ENCODE measurements around the gene PVALEF. TPM values are rescaled to one million over a fixed set of nuclear protein-coding genes. Genes with fewer than 3 reads are reported as not detected.

Gene PVALEF
- polyA plus RNA-seq, 1 donor, result 0.34 TPM

GRCh38 chr17:81230043-81230820, 64.9 kb downstream of the PVALEF start:
- Histone ChIP-seq H3K36me3 (ENCODE audit: control insufficient read depth, insufficient read depth, low read length) (peaks cover 50% of the 10 kb centered on the region), H3K27ac (ENCODE audit: low read length) (no peak overlapping the region), H3K4me3 (ENCODE audit: low read length) (no peak overlapping the region), H3K9me3 (ENCODE audit: control insufficient read depth, low read depth, low read length) (peaks cover 2% of the 10 kb centered on the region), H3K27me3 (ENCODE audit: control insufficient read depth, insufficient read depth, low read length) (no peaks in the 10 kb centered on the region), H3K4me1 (ENCODE audit: control insufficient read depth, insufficient read depth, low read length) (no peaks in the 10 kb centered on the region)
- no CpG with 5 or more reads among the region's 26 CpGs for WGBS (ENCODE audit: insufficient coverage, low lambda C conversion rate)
- no peak for DNase-seq

- Histone ChIP-seq H3K27me3 (ENCODE audit: control insufficient read depth, insufficient read depth, low read length) (no peaks in the 10 kb centered on the region), H3K27ac (ENCODE audit: low read length) (no peak overlapping the region), H3K4me3 (ENCODE audit: low read length) (no peak overlapping the region), H3K9me3 (ENCODE audit: control insufficient read depth, low read depth, low read length) (peaks cover 2% of the 10 kb centered on the region), H3K36me3 (ENCODE audit: control insufficient read depth, insufficient read depth, low read length) (peaks cover 51% of the 10 kb centered on the region), H3K4me1 (ENCODE audit: control insufficient read depth, insufficient read depth, low read length) (no peaks in the 10 kb centered on the region)
- no peak for DNase-seq
- WGBS (ENCODE audit: insufficient coverage, low lambda C conversion rate), result no CpG with 5 or more reads among the region's 31 CpGs
These were observed 65.9 kb downstream of the PVALEF start for GRCh38 chr17:81231121-81231645.

- H3K9me3 ChIP-seq (ENCODE audit: control insufficient read depth, low read depth, low read length), result peaks cover 2% of the 10 kb centered on the region
- DNase-seq, result no peak
- H3K4me3 ChIP-seq (ENCODE audit: low read length), result no peak overlapping the region
- no peak overlapping the region for H3K27ac ChIP-seq (ENCODE audit: low read length)
- H3K4me1 ChIP-seq (ENCODE audit: control insufficient read depth, insufficient read depth, low read length), result peaks cover 1% of the 10 kb centered on the region
- WGBS (ENCODE audit: insufficient coverage, low lambda C conversion rate), result no CpG with 5 or more reads among the region's 43 CpGs
- peaks cover 52% of the 10 kb centered on the region for H3K36me3 ChIP-seq (ENCODE audit: control insufficient read depth, insufficient read depth, low read length)
- no peaks in the 10 kb centered on the region for H3K27me3 ChIP-seq (ENCODE audit: control insufficient read depth, insufficient read depth, low read length)
These were observed 66.7 kb downstream of the PVALEF start for GRCh38 chr17:81231766-81232581.

Other genes with a start within 250 kb of the PVALEF start
- 20.4 TPM for gene CHMP6, start 173.7 kb upstream of the PVALEF start, polyA plus RNA-seq
- gene BAIAP2, start 130.4 kb upstream of the PVALEF start, polyA plus RNA-seq, result 13.6 TPM
- gene AATK, start 714 bp downstream of the PVALEF start, polyA plus RNA-seq, result 81.2 TPM
- 9.0 TPM for gene CEP131, start 57.5 kb downstream of the PVALEF start, polyA plus RNA-seq
- 32.1 TPM for gene TEPSIN, start 73.5 kb downstream of the PVALEF start, polyA plus RNA-seq
- gene NDUFAF8, start 73.8 kb downstream of the PVALEF start, polyA plus RNA-seq, result 42.6 TPM
- 86.5 TPM for gene SLC38A10, start 129.8 kb downstream of the PVALEF start, polyA plus RNA-seq
- 21.9 TPM for gene BAHCC1, start 229.9 kb downstream of the PVALEF start, polyA plus RNA-seq